DMS 273 treated with DMSO at 0.1 percent for 48 hours (cell line): Measurements from ENCODE around the gene PCDH8.
"Not testable (repeated sequence)": the region's sequence is repeated elsewhere in the genome, so short reads cannot be mapped to it uniquely, and the experiment has no call there.

Experiments used
- DNase-seq: peaks from one replicate; lab custom pipeline; 2025; lab: John Stamatoyannopoulos, UW

PCDH8 gene

GRCh38 chr13:52850396-52851136 is 2.1 kb upstream of the PCDH8 start:
- DNase-seq: peak; percentile 57

- DNase-seq: no peak
Measured at GRCh38 chr13:52850072-52850395, 1.6 kb upstream of the PCDH8 start.

- peak; percentile 59 for DNase-seq
Measured at GRCh38 chr13:52849291-52850071, 1.0 kb upstream of the PCDH8 start.

GRCh38 chr13:52847682-52848432 is 583 bp downstream of the PCDH8 start:
- no peak for DNase-seq

GRCh38 chr13:52847322-52847681 is 1.1 kb downstream of the PCDH8 start:
- DNase-seq: no peak

GRCh38 chr13:52846567-52847321 is 1.7 kb downstream of the PCDH8 start:
- DNase-seq: no peak

GRCh38 chr13:52845766-52846566 is 2.5 kb downstream of the PCDH8 start:
- DNase-seq: no peak

- no peak for DNase-seq
Measured at GRCh38 chr13:52845334-52845761, 3.1 kb downstream of the PCDH8 start.

GRCh38 chr13:52844836-52845235 is 3.6 kb downstream of the PCDH8 start:
- DNase-seq: no peak

GRCh38 chr13:52842441-52842840 is 6.0 kb downstream of the PCDH8 start:
- no peak for DNase-seq

- no peak for DNase-seq
Measured at GRCh38 chr13:52840066-52840465, 8.4 kb downstream of the PCDH8 start.

GRCh38 chr13:52838433-52839107 is 9.9 kb downstream of the PCDH8 start:
- DNase-seq: no peak

- DNase-seq: no peak
Measured at GRCh38 chr13:52837850-52838249, 10.6 kb downstream of the PCDH8 start.

- no peak for DNase-seq
Measured at GRCh38 chr13:52835071-52835839, 13.2 kb downstream of the PCDH8 start.

GRCh38 chr13:52833296-52833875 is 15.1 kb downstream of the PCDH8 start:
- no peak for DNase-seq

GRCh38 chr13:52832313-52832712 is 16.1 kb downstream of the PCDH8 start:
- DNase-seq: no peak

GRCh38 chr13:52830946-52831345 is 17.5 kb downstream of the PCDH8 start:
- no peak for DNase-seq

- DNase-seq: peak; percentile 92
Measured at GRCh38 chr13:52827839-52828238, 20.6 kb downstream of the PCDH8 start.

- not testable (repeated sequence) for DNase-seq
Measured at GRCh38 chr13:52817886-52818285, 30.6 kb downstream of the PCDH8 start.

GRCh38 chr13:52815330-52815729 is 33.1 kb downstream of the PCDH8 start:
- no peak for DNase-seq
